GM23338 (cell line): ENCODE data around the gene RUNX1. TPM values are rescaled to one million over a fixed set of nuclear protein-coding genes. Genes with fewer than 3 reads are reported as not detected.

ENCODE experiments used
- ATAC-seq: fragments of 200-7000 bp; cut with Tn5 transposase; 3 replicates; pipeline ENCODE4 v1.9.1; 2020
- DNase-seq: peaks from one replicate; pipeline ENCODE4 v3.0.0-alpha.2; 2015; ENCODE audit warnings: low spot score
- H2AFZ ChIP-seq: fragments of 200-600 bp; sonication (generic); 2 replicates; pipeline ENCODE4 v1.8.0; 2016; ENCODE audit warnings: antibody characterized with exemption, mild to moderate bottlenecking, moderate library complexity
- H3F3A ChIP-seq: fragments of 200-600 bp; sonication (generic); replicated peaks from 2 replicates; pipeline ENCODE4 v1.8.0; 2017; ENCODE audit warnings: antibody characterized with exemption, mixed run types, low read depth
- H3K27ac ChIP-seq: fragments of 200-600 bp; sonication (generic); 2 replicates; pipeline ENCODE4 v1.6.1; 2016; ENCODE audit warnings: low read depth
- H3K27me3 ChIP-seq: fragments of 200-600 bp; sonication (generic); 2 replicates; pipeline ENCODE4 v1.8.0; 2016; ENCODE audit warnings: mild to moderate bottlenecking, mixed run types, moderate library complexity; ENCODE audit not compliant: insufficient read depth
- H3K36me3 ChIP-seq: fragments of 200-600 bp; sonication (generic); 2 replicates; pipeline ENCODE4 v1.8.0; 2016; ENCODE audit warnings: mild to moderate bottlenecking; ENCODE audit not compliant: insufficient read depth
- H3K4me1 ChIP-seq: fragments of 200-600 bp; sonication (generic); 2 replicates; pipeline ENCODE4 v1.8.0; 2016; ENCODE audit warnings: mild to moderate bottlenecking, moderate library complexity; ENCODE audit not compliant: insufficient read depth
- H3K4me2 ChIP-seq: fragments of 200-600 bp; sonication (generic); 2 replicates; pipeline ENCODE4 v1.7.1; 2017; ENCODE audit warnings: mixed run types
- H3K4me3 ChIP-seq: fragments of 200-600 bp; sonication (generic); 2 replicates; pipeline ENCODE4 v1.6.1; 2016; ENCODE audit warnings: mixed run types
- H3K79me2 ChIP-seq: fragments of 200-600 bp; sonication (generic); replicated peaks from 2 replicates; pipeline ENCODE4 v1.8.0; 2017; ENCODE audit warnings: mild to moderate bottlenecking; ENCODE audit not compliant: insufficient read depth
- H3K9me2 ChIP-seq: fragments of 200-600 bp; sonication (generic); 2 replicates; pipeline ENCODE4 v1.8.0; 2017; ENCODE audit not compliant: insufficient read depth
- H4K20me1 ChIP-seq: fragments of 200-600 bp; sonication (generic); replicated peaks from 2 replicates; pipeline ENCODE4 v1.8.0; 2017; ENCODE audit warnings: mild to moderate bottlenecking; ENCODE audit not compliant: insufficient read depth
- H3K27ac Mint-ChIP-seq: 2 replicates; pipeline ENCODE4 v1.8.0; 2020; ENCODE audit warnings: inconsistent platforms, mild to moderate bottlenecking, moderate library complexity, mixed read lengths
- H3K27me3 Mint-ChIP-seq: 3 replicates; pipeline ENCODE4 v1.8.0; 2022; ENCODE audit warnings: low read depth, mild to moderate bottlenecking, moderate library complexity, mixed read lengths, inconsistent platforms; ENCODE audit not compliant: insufficient read depth, poor library complexity
- H3K36me3 Mint-ChIP-seq: 3 replicates; pipeline ENCODE4 v1.8.0; 2021; ENCODE audit warnings: low read depth, mild to moderate bottlenecking, inconsistent platforms, moderate library complexity, mixed read lengths
- H3K4me1 Mint-ChIP-seq: 3 replicates; pipeline ENCODE4 v1.8.0; 2020; ENCODE audit warnings: mild to moderate bottlenecking, inconsistent platforms, mixed read lengths
- H3K4me3 Mint-ChIP-seq: 3 replicates; pipeline ENCODE4 v1.8.0; 2021; ENCODE audit warnings: moderate library complexity, mild to moderate bottlenecking, inconsistent platforms, mixed read lengths
- H3K9me3 Mint-ChIP-seq: 3 replicates; pipeline ENCODE4 v1.8.0; 2020; ENCODE audit warnings: moderate library complexity, mild to moderate bottlenecking, inconsistent platforms, mixed read lengths
- CREB1 ChIP-seq: fragments of 250-450 bp; sonication (Bioruptor Pico); IDR thresholded peaks from 2 replicates; pipeline ENCODE4 v1.5.0; 2020; ENCODE audit warnings: low read depth, mild to moderate bottlenecking, moderate library complexity
- CTCF ChIP-seq, 2 experiments: fragments of 200-600 bp in 1 of 2; sonication (generic) in 1 of 2; conservative IDR thresholded peaks; 2 replicates each; pipeline versions ENCODE4 v1.5.1 to v1.6.1; 2016 to 2017; ENCODE audit warnings: antibody characterized with exemption in 2 of 2, low read depth in 2 of 2, mild to moderate bottlenecking in 2 of 2, moderate library complexity in 1 of 2
- ETS1 ChIP-seq: IDR thresholded peaks from 2 replicates; pipeline ENCODE4 v1.6.1; 2016; ENCODE audit warnings: antibody characterized with exemption
- EZH2phosphoT487 ChIP-seq: fragments of 200-600 bp; sonication (generic); IDR thresholded peaks from one replicate; pipeline ENCODE4 v1.8.1; 2018; ENCODE audit warnings: antibody characterized with exemption; ENCODE audit not compliant: unreplicated experiment
- JUNB ChIP-seq: IDR thresholded peaks from one replicate; pipeline ENCODE4 v1.6.1; 2016; ENCODE audit warnings: antibody characterized with exemption; ENCODE audit not compliant: unreplicated experiment
- NANOG ChIP-seq: IDR thresholded peaks from 2 replicates; pipeline ENCODE4 v1.6.1; 2016; ENCODE audit warnings: antibody characterized with exemption, borderline replicate concordance
- POLR2AphosphoS5 ChIP-seq: IDR thresholded peaks from 2 replicates; pipeline ENCODE4 v1.6.1; 2016; ENCODE audit warnings: antibody characterized with exemption, low read depth
- REST ChIP-seq: IDR thresholded peaks from one replicate; pipeline ENCODE4 v1.6.1; 2018; ENCODE audit warnings: antibody characterized with exemption; ENCODE audit not compliant: unreplicated experiment
- ZNF114 ChIP-seq: fragments of 250-450 bp; sonication (Bioruptor Pico); IDR thresholded peaks from 2 replicates; pipeline ENCODE4 v1.5.0; 2020; ENCODE audit warnings: mild to moderate bottlenecking, moderate library complexity
- ZNF462 ChIP-seq: fragments of 250-450 bp; sonication (Bioruptor Pico); IDR thresholded peaks from 2 replicates; pipeline ENCODE4 v1.5.0; 2020; ENCODE audit warnings: mild to moderate bottlenecking, moderate library complexity
- polyA plus RNA-seq: library from polyadenylated mRNA; unstranded; fragments of >200 nt; fragmentation: Nextera tagmentation; extraction: Ambion mirVana; gene quantifications from 2 replicates; pipeline ENCODE4 v1.2.1, GENCODE V29; 2016
- total RNA-seq: library from RNA; depleted of rRNA; stranded (reverse); fragments of >200 nt; shearing (Covaris generic); gene quantifications from 2 replicates; pipeline ENCODE4 v1.2.3, GENCODE V29; 2014

RUNX1 gene
- total and polyA plus RNA-seq, 2 experiments from 2014 or later, result 0.29 to 1.1 TPM

- H3K4me3 ChIP-seq, result no peak overlapping the region
- Mint-ChIP-seq H3K4me3 (no peak overlapping the region), H3K27ac (no peak overlapping the region), H3K27me3 (peaks cover 1% of the 10 kb centered on the region), H3K36me3 (no peaks in the 10 kb centered on the region), H3K9me3 (peaks cover 2% of the 10 kb centered on the region; the same call in 1 of the 3 replicates), H3K4me1 (peaks cover 30% of the 10 kb centered on the region)
- no peaks in the 10 kb centered on the region for H4K20me1 ChIP-seq
- no peak for DNase-seq
- TF ChIP-seq EZH2phosphoT487, result no peak
- TF ChIP-seq POLR2AphosphoS5, result no peak
- TF ChIP-seq ETS1, result no peak
- no peak for TF ChIP-seq NANOG
- TF ChIP-seq REST, result no peak
- no peak for TF ChIP-seq ZNF462
- no peak for TF ChIP-seq CREB1 (CRISPR knock-in tag)
- no peak for TF ChIP-seq JUNB
- no peak for TF ChIP-seq ZNF114 (CRISPR knock-in tag)
- no peak for TF ChIP-seq CTCF (conservative IDR thresholded peaks at IDR 0.05; ENCODE audit: low read depth in 2 of 2)
- no peak overlapping the region for H2AFZ ChIP-seq
- H3K27me3 ChIP-seq, result no peaks in the 10 kb centered on the region
- no peak overlapping the region for H3K4me2 ChIP-seq
- H3K36me3 ChIP-seq, result no peaks in the 10 kb centered on the region
- H3K9me2 ChIP-seq, result 0 out of 2 replicates have a peak, but pooled peaks cover 5% of the 10 kb centered on the region
- H3K27ac ChIP-seq, result no peak overlapping the region
- ATAC-seq, result no peak
- H3K4me1 ChIP-seq, result peaks cover 19% of the 10 kb centered on the region
- H3F3A ChIP-seq, result no peaks in the 10 kb centered on the region
- H3K79me2 ChIP-seq, result no peaks in the 10 kb centered on the region
Observed at GRCh38 chr21:34909492-34910292, 139.4 kb downstream of the RUNX1 start.
